ENCODE results near the gene CDKN2B. TPM values are rescaled to one million over a fixed set of nuclear protein-coding genes. Genes with fewer than 3 reads are reported as not detected.

The CDKN2B gene
- total RNA-seq, 1 donor from 2014 or later, result 0.16 TPM

DNA sequence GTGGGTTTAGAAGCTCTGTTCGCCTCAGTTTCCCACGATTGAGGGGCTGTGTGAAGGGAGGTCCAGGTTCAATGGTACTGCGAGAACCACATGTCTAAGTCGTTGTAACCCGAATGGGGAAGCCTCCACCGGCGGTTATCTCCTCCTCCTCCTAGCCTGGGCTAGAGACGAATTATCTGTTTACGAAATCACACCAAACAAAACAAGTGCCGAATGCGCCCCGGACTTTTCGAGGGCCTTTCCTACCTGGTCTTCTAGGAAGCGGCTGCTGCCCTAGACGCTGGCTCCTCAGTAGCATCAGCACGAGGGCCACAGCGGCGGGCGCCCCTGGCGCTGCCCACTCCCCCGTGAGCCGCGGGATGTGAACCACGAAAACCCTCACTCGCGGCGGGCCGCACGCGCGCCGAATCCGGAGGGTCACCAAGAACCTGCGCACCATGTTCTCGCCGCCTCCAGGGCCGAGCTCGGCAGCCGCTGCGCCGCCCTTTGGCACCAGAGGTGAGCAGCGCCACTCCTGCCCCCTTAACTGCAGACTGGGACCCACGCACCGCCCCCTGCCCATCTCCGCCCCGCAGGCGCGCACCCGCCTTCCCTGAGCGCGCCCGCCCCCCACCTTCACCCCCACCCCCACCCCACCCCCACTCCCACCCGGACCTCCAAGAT is 15.1 kb downstream of the CDKN2B start, which contains the start of gene CDKN2A:
CDKN2A (minus strand) TSS at position 500 of the 663 bp plus-strand sequence.
- no peak for DNase-seq

DNA sequence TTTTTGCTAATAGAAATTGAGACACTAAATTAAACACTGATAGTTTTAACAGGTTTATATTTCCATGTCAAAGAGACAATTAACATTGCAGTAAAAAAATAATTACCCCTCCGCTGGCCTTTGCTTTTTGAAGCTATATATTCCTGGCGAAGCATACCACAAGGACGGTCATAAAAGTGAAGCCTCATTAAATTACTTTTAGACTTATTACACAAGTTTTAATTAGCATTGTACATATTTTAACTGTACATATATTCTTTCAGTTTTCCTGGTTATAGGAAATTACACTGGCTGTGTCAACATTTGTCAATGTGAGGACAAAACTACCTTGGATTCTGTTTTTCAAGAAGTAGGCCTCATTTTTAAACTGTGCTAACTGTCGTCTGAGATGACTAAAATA is 16.1 kb downstream of the CDKN2B start:
- no peak for DNase-seq

GRCh38 chr9:21991072-21991959 is 17.8 kb downstream of the CDKN2B start:
- DNase-seq, result no peak

GRCh38 chr9:21989440-21990189 is 19.5 kb downstream of the CDKN2B start:
- DNase-seq, result no peak

DNA sequence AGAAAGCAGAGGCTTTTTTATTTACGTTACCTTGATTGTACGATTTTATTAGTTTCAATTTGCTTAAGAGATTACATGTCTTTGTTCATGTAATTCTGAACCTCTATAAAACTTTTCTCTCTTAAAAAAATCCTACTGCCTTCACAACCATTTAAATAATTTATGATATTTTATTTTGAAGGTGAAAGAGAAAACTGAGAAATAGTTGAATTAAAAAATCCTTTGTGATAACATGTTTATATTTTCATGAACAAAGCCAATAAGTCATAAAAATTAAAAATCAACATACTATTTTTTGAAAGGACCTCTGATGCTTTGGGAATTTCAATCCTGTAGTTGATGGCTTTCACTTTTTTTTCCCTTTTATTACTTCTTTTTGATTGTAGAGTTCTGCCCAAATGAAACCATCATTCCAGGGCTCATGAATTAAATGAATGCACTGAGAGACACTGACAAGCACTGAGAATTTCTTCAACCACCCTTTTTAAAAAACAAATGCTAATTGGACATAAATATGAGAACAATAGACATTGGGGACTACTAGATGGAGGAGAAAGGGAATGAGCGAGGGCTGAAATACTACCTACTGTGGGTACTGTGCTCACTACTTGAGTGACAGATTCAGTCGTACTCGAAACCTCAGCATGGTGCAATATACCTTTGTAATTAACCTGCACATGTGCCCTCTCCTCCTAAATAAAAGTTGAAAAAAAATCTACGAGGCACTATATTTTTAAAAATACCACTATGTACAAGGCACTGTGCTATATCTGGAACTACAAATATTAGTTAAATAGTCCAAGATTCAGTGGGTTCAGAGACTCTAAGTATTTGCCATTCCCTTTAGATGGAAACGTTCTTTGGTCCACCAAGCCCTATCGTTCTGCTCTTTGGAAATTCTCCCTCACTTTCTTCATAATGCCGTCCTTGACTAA is 20.8 kb downstream of the CDKN2B start:
- DNase-seq, result no peak

DNA sequence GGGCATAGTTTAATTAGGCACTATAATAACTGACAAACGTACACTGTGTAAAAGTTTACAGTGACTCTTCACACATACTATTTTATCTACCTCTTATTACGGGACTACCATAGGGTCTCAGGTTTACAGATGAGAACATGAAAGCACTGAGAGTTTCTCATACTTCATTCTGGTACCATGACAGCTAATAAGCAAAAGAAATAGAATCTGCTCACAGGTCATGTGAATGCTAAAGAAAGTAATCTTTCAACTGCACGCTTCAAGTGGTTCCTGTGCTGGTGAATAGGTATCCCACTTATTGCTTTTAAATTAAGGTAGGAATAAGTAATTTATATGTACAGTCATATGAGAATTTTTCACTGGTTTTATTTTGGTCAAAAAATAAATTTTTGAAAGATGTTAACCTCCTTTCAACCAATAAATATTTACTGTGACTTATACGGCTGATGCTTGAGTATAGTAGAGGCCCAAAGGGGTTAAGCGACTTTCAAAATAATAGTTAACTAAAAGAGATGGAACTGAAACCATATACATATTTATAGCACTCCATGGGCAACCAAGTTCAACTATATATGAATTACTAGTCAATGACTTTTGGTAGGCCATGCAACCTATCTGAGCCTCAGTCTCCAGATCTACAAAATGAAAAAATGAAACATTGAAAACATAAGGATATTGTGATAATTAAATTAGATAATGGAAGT is 23.0 kb downstream of the CDKN2B start:
- no peak for DNase-seq

GRCh38 chr9:21984101-21984500 is 25.0 kb downstream of the CDKN2B start:
- DNase-seq, result no peak

- DNase-seq, result no peak
Measured at GRCh38 chr9:21983561-21983935, 25.6 kb downstream of the CDKN2B start.

DNA sequence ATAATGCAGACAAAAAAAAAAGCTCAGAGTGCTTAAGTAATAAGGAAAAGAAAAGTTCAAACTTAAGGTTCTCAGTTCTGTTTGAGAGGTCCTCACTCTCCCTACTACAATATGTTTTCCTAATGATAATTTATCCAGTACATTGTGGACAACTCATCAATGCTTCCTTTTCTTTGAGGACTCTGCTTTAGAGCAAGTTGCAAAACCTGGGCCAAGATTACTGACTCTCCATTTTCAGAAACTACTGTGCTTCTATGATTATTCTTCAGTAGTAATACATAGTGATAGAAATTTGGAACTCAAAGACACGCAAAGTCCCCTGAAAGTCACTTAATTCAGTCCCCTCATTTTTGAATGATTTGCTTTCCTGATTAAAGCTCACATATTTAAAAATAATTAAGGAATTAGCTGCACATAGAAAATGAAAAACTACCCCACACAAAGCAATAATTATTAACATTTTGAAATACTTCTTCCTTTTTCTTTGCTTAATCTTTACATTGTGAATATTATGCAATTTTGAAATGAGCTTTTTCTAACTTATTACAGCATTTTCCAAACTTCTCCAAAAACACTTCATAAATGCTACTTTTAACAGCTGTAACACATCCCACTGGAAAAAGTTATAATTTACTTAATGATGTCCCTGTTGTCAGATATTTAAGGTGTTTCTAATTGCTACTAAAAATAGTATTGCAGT is 26.1 kb downstream of the CDKN2B start:
- DNase-seq, result no peak

- no peak for DNase-seq
Measured at GRCh38 chr9:21982391-21982790, 26.7 kb downstream of the CDKN2B start.

GRCh38 chr9:21976334-21976875 is 32.7 kb downstream of the CDKN2B start:
- DNase-seq, result no peak

DNA sequence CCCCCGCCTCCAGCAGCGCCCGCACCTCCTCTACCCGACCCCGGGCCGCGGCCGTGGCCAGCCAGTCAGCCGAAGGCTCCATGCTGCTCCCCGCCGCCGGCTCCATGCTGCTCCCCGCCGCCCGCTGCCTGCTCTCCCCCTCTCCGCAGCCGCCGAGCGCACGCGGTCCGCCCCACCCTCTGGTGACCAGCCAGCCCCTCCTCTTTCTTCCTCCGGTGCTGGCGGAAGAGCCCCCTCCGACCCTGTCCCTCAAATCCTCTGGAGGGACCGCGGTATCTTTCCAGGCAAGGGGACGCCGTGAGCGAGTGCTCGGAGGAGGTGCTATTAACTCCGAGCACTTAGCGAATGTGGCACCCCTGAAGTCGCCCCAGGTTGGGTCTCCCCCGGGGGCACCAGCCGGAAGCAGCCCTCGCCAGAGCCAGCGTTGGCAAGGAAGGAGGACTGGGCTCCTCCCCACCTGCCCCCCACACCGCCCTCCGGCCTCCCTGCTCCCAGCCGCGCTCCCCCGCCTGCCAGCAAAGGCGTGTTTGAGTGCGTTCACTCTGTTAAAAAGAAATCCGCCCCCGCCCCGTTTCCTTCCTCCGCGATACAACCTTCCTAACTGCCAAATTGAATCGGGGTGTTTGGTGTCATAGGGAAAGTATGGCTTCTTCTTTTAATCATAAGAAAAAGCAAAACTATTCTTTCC is 34.2 kb downstream of the CDKN2B start:
- DNase-seq, result no peak

GRCh38 chr9:21974343-21974721 is 34.8 kb downstream of the CDKN2B start:
- no peak for DNase-seq

DNA sequence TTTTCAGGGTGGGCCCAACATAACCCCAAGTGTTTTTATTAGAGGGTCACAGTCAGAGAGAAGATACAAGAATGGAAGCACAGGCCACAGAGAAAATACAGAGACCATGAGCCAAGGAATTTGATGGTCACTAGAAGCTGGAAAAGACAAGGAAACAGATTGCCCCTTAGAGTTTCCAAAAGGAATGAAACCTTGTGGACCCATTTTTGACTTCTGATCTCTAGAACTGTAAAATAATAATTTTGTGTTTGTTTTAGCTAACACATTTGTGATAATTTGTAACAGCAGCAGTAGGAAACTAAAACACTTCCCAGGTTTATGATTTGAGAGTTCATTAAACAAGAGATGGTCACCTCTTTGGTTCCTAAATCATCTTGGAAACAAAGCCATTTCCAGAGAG is 36.7 kb downstream of the CDKN2B start:
- no peak for DNase-seq

- no peak for DNase-seq
Measured at GRCh38 chr9:21970800-21971640, 38.1 kb downstream of the CDKN2B start.

DNA sequence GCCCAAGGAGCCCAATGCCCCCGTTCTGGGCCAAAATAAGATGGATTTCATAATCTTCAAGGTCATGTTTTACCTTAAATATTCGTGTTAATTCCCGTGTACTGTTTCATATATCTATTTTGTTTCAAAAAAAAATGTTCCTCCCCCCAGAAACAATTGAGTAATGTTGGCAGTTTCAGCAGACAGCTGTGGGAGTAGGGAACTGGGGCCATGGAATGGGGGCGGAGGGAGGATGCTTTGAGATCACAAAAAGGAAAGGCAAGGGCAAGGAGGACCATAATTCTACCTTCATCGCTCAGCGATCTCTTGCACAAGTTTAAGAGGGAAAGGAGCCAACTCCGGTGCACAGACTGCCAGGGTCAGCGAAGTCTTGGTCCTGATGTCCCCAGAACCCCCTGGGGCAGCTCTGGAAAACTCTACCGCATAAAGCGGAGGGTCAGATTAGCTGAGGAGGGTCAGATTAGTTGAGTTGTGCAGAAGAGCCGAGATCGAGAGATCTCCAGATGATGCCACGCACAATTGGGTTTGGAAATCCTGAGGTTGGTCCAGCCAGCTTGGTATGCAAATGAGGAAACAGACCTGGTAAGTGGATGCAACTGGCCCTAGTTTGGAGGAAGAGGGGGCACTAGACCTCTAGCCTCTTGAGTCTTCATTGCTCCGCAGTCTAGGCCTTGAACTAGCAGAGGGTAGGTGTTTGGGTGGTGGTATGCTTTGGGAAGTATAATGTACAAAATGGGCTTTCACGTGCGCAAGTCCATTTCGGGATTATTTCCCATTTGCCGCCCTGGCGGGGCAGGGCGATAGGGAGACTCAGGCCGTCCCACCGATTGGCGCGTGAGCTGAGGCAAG is 38.9 kb downstream of the CDKN2B start:
- no peak for DNase-seq
